Loucy (cell line): ENCODE data around the gene EFCAB9.

Experiments used
- H2AFZ ChIP-seq: fragments of 200-600 bp; sonication (generic); 2 replicates; pipeline ENCODE4 v1.6.0; 2016; ENCODE audit warnings: antibody characterized with exemption, mild to moderate bottlenecking, low read length, moderate library complexity
- H3F3A ChIP-seq: fragments of 200-600 bp; 2 replicates; pipeline ENCODE4 v1.6.0; 2016; ENCODE audit warnings: antibody characterized with exemption, low read depth, mild to moderate bottlenecking
- H3K27me3 ChIP-seq: fragments of 200-600 bp; sonication (generic); 2 replicates; pipeline ENCODE4 v1.6.1; 2014; ENCODE audit warnings: low read length, mild to moderate bottlenecking; ENCODE audit not compliant: insufficient read depth, poor library complexity, severe bottlenecking
- H3K36me3 ChIP-seq: fragments of 200-600 bp; sonication (generic); 2 replicates; pipeline ENCODE4 v1.6.1; 2016; ENCODE audit warnings: low read length; ENCODE audit not compliant: insufficient read depth
- H3K4me1 ChIP-seq: fragments of 200-600 bp; sonication (generic); 2 replicates; pipeline ENCODE4 v1.5.1; 2014; ENCODE audit warnings: low read length, mild to moderate bottlenecking; ENCODE audit not compliant: insufficient read depth, poor library complexity, severe bottlenecking
- H3K4me2 ChIP-seq: fragments of 200-600 bp; sonication (generic); 2 replicates; pipeline ENCODE4 v1.6.0; 2014; ENCODE audit warnings: antibody characterized with exemption, low read length, low read depth, mild to moderate bottlenecking; ENCODE audit not compliant: poor library complexity, severe bottlenecking
- H3K4me3 ChIP-seq: fragments of 200-600 bp; sonication (generic); 2 replicates; pipeline ENCODE4 v1.5.1; 2014; ENCODE audit warnings: low read length, mild to moderate bottlenecking, mixed read lengths; ENCODE audit not compliant: poor library complexity, severe bottlenecking
- H3K79me2 ChIP-seq: fragments of 200-600 bp; sonication (generic); 2 replicates; pipeline ENCODE4 v1.6.1; 2014; ENCODE audit warnings: low read length; ENCODE audit not compliant: insufficient read depth
- H3K9ac ChIP-seq: fragments of 200-600 bp; sonication (generic); 2 replicates; pipeline ENCODE4 v1.6.0; 2014; ENCODE audit warnings: mild to moderate bottlenecking, low read depth, low read length, moderate library complexity; ENCODE audit not compliant: poor library complexity, severe bottlenecking
- H3K9me2 ChIP-seq: fragments of 200-600 bp; sonication (generic); replicated peaks from 2 replicates; pipeline ENCODE4 v1.6.1; 2016; ENCODE audit warnings: low read depth, low read length, mixed read lengths
- H3K9me3 ChIP-seq: fragments of 200-600 bp; sonication (generic); 2 replicates; pipeline ENCODE4 v1.6.1; 2014; ENCODE audit warnings: mild to moderate bottlenecking, antibody characterized with exemption, low read length, low read depth; ENCODE audit not compliant: insufficient read depth
- H4K20me1 ChIP-seq: fragments of 200-600 bp; sonication (generic); 2 replicates; pipeline ENCODE4 v1.6.0; 2014; ENCODE audit warnings: antibody characterized with exemption, low read length, mild to moderate bottlenecking; ENCODE audit not compliant: insufficient read depth, poor library complexity, severe bottlenecking
- EZH2phosphoT487 ChIP-seq: fragments of 200-600 bp; IDR thresholded peaks from 2 replicates; pipeline ENCODE4 v1.6.1; 2018; ENCODE audit warnings: antibody characterized with exemption, mild to moderate bottlenecking, moderate library complexity, borderline replicate concordance
- TF ChIP-seq, protein P1 (sequence below): fragments of 200-600 bp; sonication (generic); conservative IDR thresholded peaks from 2 replicates; pipeline ENCODE4 v1.5.1; 2014; ENCODE audit warnings: mild to moderate bottlenecking, antibody characterized with exemption, low read length

Gene EFCAB9

DNA sequence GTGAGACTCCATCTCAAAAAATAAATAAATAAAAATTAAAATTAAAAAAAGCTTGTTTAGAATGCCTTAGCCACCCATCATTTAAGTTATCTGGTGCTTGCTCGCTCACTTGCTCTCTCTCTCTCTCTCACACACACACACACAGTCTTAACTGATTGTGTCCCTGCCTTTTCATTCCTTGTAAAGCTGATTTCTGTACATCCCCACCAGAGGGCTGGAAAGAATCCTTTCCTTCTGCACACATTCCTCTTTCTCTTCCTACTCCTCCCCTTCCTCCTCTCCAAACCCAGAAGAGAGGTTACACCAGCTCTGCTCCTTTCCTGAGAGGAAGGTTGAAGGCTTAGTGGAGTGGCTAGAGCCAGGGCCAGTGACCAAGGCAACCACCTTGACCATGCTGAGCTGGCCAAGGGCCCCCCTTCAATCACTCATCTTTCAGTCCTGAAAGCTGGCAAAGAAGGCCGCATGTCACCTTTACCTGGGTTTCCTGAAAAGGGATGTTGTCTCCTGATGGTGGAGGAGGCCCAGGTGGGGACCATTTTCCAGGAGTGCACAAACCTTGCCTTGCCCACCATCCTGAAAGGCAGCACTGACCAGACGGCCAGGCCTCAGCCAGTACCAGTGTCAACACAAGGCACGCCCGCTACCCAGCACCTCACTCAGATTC, 31.5 kb upstream of the EFCAB9 start:
- Histone ChIP-seq H3K79me2 (peaks cover 69% of the 10 kb centered on the region), H3K9ac (no peak overlapping the region), H3K36me3 (no peaks in the 10 kb centered on the region), H3F3A (no peaks in the 10 kb centered on the region), H4K20me1 (peaks cover 21% of the 10 kb centered on the region), H3K27me3 (no peaks in the 10 kb centered on the region), H3K4me3 (no peak overlapping the region), H2AFZ (no peak overlapping the region), H3K4me2 (no peak overlapping the region), H3K9me2 (no peaks in the 10 kb centered on the region), H3K4me1 (no peaks in the 10 kb centered on the region), H3K9me3 (no peaks in the 10 kb centered on the region)
- TF ChIP-seq EZH2phosphoT487: no peak
- TF ChIP-seq, protein P1, sequence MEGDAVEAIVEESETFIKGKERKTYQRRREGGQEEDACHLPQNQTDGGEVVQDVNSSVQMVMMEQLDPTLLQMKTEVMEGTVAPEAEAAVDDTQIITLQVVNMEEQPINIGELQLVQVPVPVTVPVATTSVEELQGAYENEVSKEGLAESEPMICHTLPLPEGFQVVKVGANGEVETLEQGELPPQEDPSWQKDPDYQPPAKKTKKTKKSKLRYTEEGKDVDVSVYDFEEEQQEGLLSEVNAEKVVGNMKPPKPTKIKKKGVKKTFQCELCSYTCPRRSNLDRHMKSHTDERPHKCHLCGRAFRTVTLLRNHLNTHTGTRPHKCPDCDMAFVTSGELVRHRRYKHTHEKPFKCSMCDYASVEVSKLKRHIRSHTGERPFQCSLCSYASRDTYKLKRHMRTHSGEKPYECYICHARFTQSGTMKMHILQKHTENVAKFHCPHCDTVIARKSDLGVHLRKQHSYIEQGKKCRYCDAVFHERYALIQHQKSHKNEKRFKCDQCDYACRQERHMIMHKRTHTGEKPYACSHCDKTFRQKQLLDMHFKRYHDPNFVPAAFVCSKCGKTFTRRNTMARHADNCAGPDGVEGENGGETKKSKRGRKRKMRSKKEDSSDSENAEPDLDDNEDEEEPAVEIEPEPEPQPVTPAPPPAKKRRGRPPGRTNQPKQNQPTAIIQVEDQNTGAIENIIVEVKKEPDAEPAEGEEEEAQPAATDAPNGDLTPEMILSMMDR: no peak

DNA sequence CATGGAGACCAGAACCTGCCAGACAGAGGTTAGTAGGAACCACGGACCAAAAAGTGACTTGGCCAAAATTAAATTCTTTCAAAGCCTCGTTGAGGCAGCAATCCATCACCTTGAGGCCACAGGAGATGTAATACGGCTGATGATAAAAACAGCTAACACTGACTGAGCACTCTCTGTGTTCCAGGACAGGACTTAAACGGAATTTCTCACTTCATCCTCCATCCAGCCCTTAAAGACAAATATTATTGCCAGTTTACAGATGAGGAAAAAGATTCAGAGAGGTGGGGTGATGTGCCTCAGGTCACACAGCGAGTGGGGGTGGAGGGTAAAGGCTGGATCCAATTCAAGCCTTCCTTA, 31.0 kb upstream of the EFCAB9 start:
- H3K9me2 ChIP-seq: no peaks in the 10 kb centered on the region
- peaks cover 21% of the 10 kb centered on the region for H4K20me1 ChIP-seq
- no peak overlapping the region for H3K9ac ChIP-seq
- H3K9me3 ChIP-seq: no peaks in the 10 kb centered on the region
- H3K4me2 ChIP-seq: no peak overlapping the region
- H2AFZ ChIP-seq: no peak overlapping the region
- no peaks in the 10 kb centered on the region for H3K4me1 ChIP-seq
- H3K27me3 ChIP-seq: no peaks in the 10 kb centered on the region
- no peak overlapping the region for H3K4me3 ChIP-seq
- peaks cover 74% of the 10 kb centered on the region for H3K79me2 ChIP-seq
- no peaks in the 10 kb centered on the region for H3K36me3 ChIP-seq
- TF ChIP-seq, protein P1: no peak
- TF ChIP-seq EZH2phosphoT487: no peak
- H3F3A ChIP-seq: no peaks in the 10 kb centered on the region

DNA sequence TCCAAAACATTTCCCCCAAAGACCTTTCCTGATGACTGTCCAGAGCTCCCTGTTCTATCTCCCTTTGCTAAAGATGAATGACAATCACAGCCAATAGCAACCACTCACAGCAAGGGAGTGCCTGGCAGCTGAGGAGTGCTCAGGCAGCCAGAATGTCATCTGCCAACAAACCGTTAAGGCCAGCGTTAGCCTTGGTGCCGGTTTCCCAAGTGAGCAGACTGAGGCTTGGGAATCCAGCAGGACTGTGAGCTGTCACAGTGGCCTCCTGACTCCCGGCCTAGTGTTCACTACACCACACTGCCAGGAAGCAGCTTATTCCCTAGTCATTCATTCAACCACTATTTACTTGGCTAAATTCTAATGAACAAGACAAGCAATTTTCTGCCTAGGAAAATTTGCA, 30.6 kb upstream of the EFCAB9 start:
- Histone ChIP-seq H3K9ac (no peak overlapping the region), H3K4me1 (no peaks in the 10 kb centered on the region), H3F3A (no peaks in the 10 kb centered on the region), H3K9me2 (no peaks in the 10 kb centered on the region), H3K9me3 (no peaks in the 10 kb centered on the region), H3K36me3 (no peaks in the 10 kb centered on the region), H3K79me2 (peaks cover 78% of the 10 kb centered on the region), H3K4me2 (no peak overlapping the region), H4K20me1 (peaks cover 24% of the 10 kb centered on the region), H2AFZ (no peak overlapping the region), H3K4me3 (no peak overlapping the region), H3K27me3 (no peaks in the 10 kb centered on the region)
- no peak for TF ChIP-seq EZH2phosphoT487
- TF ChIP-seq, protein P1: no peak
